Measurements from ENCODE around the gene CACNA2D3.

GRCh38 chr3:54876694-54877093 is 754.3 kb downstream of the CACNA2D3 start:
- no peak for TF ChIP-seq POLR2AphosphoS5 (IDR thresholded peaks at IDR 0.05; ENCODE audit: insufficient read depth in 1 of 2, low read depth in 1 of 2)
- TF ChIP-seq, protein P1, sequence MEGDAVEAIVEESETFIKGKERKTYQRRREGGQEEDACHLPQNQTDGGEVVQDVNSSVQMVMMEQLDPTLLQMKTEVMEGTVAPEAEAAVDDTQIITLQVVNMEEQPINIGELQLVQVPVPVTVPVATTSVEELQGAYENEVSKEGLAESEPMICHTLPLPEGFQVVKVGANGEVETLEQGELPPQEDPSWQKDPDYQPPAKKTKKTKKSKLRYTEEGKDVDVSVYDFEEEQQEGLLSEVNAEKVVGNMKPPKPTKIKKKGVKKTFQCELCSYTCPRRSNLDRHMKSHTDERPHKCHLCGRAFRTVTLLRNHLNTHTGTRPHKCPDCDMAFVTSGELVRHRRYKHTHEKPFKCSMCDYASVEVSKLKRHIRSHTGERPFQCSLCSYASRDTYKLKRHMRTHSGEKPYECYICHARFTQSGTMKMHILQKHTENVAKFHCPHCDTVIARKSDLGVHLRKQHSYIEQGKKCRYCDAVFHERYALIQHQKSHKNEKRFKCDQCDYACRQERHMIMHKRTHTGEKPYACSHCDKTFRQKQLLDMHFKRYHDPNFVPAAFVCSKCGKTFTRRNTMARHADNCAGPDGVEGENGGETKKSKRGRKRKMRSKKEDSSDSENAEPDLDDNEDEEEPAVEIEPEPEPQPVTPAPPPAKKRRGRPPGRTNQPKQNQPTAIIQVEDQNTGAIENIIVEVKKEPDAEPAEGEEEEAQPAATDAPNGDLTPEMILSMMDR (IDR thresholded peaks at IDR 0.05) = no peak
